Head of caudate nucleus (tissue), 42 donors: Measurements from ENCODE around the gene CRB2.

Experiments
- DNase-seq, 42 donors: peaks; one replicate each; pipeline versions ENCODE4 v3.0.0 to v3.0.0-alpha.2; 2020 to 2021; ENCODE audit warnings: mixed read lengths in 7 of 42
- intact Hi-C: fragments of 100-400 bp; cut with DNase I; formaldehyde crosslinking; loops from one replicate; pipeline ENCODE4 v1.15.0; 2022

CRB2 gene

DNA sequence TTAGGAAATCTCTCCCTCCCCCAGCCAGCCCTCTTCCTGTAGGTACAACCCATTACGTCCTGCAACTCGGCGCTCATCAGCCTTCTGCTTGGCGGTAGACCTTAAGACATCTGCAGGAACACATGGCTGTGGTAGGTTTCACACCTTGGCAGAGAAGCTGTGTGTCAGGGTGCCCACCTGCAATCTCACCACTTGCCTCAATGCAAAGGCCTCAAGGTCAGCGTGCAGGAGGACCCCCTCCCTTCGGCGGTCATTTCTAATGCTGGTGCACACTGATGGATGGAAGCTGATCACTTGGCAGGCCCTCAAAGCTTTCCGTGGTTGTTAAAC, 67.3 kb downstream of the CRB2 start:
- intact Hi-C loops, result no loop called here
- DNase-seq, result peak in 2 of 42 donors; percentile 8 to 14

DNA sequence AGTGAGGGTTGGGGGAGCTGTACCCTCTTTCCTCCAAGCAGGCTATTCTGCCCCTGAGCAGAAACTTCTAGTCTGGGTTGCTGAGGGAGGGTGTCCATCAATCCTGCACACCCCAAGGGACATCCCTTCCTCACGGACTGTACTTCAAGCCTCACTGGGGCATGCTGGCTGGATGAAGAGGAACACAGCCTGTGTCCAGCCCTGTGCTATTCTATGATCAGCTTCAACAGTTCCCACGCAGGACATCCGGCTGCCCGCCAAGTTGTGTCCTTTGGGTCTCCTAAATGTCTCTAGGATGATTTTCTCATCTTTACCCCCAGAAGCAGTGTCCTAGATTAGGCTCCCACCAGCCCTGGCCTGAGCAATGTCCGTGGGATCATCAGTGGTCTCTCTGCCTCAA, 68.1 kb downstream of the CRB2 start:
- intact Hi-C loops, result no loop called here
- peak in 3 of 42 donors; percentile 2 to 25 (median 10) for DNase-seq

DNA sequence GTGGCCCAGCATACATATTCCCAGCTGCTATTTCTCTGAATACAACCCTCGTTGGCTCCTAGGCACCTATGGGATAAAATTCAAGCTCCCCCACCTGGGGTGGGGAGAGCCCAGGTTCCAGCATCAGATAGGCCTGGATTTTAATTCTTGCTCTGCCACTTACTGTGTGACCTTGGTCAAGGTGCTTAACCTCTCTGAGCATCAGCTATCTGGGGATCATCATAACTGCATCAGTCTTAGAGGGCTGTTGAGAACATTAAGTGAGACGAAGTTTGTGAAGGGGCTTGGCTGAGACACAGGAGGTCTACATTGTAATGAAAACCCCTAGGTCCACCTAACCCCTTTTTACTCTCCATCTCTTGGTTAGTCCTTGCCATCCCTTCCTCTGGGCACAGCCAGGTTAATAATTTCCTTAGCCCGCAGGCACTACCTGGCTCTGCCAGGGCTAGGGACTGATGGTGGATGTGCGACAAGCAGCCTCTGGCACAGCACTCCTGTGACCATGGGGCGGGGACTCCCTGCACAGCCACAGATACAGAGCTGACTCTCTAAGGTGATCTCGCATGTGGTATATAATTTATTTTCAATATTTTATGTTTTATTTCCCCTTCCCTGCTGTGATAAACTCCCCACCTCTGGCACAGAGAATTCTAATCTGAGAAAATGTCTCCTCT, 68.7 kb downstream of the CRB2 start:
- DNase-seq, result peak in 3 of 42 donors; percentile 4 to 31 (median 7)
- intact Hi-C loops, result no loop called here

DNA sequence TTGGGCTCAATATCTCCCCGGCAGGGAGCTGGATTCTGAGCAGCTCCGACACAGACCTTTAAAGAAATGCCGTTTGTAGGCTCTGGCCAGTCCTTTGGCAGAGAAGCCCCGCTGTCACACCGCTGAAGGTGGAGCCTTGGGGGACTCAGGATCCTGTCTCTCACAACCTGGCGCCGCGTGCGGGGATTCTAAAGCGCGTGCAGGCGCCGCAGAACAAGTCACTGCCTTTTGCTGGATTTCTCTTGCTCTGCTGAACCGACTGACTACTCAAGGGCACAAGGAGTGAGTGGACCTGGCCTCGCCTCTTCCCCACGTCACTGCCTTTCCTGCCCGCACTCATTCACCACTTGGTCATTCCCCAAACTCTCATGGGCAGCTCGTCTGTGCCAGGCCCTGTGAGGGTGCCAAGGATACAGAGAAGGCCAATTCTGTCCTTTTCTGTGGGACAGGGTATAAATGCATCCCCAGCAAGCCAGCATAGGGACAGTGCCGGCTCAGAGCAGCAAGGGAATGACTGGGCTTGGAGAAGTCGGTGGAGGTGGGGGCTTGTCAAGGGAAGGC, 69.3 kb downstream of the CRB2 start:
- peak in 30 of 42 donors; percentile 12 to 74 (median 42) for DNase-seq
- intact Hi-C loops, result no loop called here

DNA sequence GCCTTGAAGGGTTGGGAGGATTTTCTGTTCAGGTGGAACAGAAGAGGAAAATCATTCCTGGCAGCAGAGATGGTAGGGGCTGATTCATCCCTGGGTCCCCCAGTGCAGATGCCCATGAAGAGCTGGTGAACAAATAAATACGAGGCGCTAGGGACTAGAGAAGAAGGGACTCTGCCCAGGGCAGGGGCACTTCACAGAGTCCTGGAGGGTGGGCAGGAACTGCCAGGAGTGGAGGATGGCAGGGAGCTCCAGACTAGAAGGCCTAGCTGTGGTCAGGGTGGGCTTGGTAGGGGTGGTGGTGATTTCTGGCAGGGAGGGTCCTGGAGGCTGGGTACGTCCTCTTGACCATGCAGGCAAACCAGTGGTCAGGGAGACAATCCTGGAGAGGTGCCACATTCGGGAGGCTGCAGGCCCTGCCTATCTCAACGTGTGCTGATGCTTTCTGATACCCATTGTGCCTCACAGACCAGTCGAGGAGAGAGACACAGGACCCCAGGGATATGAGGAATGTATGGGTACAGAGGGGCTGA, 69.9 kb downstream of the CRB2 start:
- intact Hi-C loops, result no loop called here
- peak in 3 of 42 donors; percentile 10 to 14 (median 12) for DNase-seq

DNA sequence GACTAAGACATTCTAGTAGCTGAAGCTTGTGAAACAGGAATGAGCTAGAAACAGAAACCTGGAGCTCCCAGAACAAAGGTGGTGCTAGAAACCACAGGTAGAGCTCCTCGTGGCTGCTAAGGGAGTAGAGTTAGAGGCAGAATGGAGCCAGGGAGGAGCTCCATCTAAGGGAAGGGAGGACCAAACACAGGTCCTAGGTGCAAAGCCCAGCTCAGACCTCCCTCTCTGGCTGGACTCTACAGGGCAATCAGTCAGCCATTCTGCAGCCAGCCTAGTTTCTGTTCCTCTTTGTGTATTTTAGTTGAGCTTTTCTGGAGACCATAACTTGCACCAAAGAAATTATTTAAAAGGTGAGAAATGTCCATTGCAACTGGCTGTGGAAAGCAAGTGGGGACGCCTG, 70.4 kb downstream of the CRB2 start:
- intact Hi-C loops, result no loop called here
- peak in 4 of 42 donors; percentile 1 to 15 (median 12) for DNase-seq
